ENCODE measurements around the gene CACNA1G. TPM values are rescaled to one million over a fixed set of nuclear protein-coding genes. Genes with fewer than 3 reads are reported as not detected.
A peak's percentile ranks its signal among the peaks of the same experiment; 100 is the strongest.

Gene CACNA1G
- total RNA-seq, 1 donor from 2014 or later = not detected

DNA sequence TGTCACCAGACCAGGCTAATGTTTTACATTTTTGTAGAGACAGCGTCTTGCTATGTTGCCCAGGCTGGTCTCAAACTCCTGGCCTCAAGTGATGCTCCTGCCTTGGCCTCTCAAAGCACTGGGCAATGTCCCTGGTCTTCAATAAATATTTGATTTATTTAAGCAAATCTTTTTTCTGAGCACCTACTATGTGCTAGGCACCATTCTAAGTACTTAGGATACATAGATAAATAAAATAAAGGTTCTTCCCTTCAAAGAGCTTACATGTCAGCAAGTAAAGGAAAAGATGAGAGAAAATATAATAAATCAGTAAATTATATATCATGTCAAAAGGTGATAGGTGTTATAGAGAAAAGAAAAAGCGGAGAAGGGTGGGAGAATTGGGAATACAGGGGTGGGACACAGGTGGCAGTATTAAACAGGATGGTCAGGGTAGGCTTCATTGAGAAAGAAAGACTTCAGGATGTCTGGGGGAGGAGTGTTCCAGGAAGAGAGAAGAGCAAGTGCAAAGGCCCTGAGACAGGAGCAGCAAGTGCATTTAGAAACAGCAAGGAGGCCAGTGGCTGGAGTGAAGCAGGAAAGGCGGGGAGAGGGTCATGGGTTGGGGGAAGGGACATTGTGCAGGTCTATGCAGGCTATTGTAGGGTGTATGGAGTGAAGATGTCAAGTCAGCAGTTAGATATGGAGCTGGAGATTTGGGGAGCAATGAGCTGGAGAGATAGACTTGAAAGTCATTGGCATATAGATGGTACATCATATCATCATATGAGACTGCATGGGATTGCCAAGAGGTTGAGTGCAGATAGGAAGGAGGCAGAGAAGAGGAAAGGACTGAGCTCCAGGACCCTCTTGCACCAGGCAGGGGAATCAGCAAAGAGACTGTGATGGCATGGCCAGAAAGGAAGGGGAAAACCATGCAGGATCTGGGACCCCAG lies 85.5 kb downstream of the CACNA1G start:
- no peak for DNase-seq (ENCODE audit: low read depth, low spot score)

DNA sequence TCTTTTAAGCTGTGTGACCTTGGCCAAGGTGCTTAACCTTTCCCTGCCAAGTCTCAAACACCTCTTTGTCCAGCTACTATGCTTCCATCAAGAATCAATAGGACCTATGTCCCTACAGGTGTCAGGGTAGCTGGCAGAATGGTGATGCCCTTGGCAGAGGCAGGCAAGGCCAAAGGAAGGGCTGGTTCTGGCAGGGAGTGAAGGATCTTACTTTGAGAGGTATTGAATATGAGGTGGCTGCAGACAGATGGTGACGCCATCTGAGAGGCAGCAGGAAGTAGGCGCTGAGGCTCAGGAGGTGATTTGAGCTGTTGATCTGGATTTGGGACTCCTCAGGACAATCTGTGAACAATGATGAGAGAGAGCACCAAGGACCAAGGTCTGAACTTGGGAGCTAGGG lies 86.7 kb downstream of the CACNA1G start:
- no peak for DNase-seq (ENCODE audit: low read depth, low spot score)

DNA sequence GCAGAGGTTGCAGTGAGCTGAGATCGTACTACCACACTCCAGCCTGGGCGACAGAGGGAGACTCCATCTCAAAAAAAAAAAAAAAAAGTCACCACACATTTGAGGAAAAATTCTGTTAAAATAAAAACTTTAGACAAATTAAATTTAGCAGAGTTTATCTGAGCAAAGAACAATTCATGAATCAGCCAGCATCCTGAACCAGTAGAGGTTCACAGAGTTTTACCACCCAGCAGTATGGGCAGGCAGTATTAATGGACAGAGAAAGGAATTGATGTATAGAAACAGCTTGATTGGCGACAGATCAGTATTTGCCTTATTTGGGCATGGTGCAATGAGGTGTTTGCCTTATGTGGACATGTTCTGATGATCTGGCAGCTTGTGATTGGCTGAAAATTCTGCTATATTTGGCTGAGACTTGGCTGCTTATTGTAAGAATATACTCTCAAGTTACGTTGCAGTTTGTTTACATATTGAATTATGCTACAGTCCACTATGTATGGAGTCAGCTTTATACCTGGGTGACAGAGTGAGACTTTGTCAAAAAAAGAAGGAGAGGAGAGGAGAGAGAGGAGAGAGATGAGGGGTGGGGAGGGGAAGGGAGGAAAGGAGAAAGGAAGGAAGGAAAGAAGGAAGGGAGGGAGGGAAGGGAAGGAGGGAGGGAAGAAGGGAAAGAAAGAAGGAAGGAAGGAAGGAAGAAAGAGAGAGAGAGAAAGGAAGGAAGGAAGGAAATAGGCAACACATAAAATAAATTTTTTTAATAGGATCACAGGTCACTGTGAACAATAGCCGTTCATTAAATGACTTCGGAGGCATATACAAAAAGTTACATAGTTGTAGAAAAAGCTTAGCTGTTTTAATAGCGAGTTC lies 88.8 kb downstream of the CACNA1G start:
- no peak for DNase-seq (ENCODE audit: low read depth, low spot score)

DNA sequence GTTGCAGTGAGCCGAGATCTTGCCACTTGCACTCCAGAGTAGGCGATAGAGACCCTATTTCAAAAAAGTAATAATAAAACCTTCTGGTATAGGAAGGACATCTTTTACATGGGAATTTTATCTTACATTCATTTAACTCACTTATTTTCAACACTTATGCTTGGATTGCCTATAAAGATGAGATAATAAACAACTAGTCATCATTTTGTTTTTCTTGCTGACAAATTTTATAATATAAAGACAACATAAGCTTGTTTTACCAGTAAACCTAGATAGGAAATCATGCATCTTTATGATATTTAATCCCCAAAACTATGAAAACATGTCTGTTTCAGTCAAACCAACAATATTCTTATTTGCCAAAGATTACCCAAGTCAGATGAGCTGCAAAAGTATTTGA lies 91.1 kb downstream of the CACNA1G start:
- no peak for DNase-seq (ENCODE audit: low read depth, low spot score)

DNA sequence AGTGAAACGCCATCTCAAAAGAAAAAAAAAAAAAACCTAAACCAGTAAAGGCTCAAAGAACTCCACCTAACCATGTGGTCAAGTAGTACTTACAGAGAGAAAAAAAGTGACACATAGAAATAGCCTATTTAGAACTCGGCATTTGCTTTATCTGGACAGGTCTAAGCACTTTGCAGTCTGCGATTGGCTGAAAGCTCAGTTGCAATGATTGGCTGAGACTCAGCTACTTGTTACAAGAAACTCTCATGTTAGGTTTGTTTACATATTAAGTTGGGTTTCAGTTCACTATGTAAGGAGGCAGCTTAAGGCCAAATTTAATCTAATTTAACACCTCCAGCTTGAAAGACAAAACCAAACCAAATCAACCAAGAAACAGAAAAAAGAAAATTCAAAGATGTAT lies 93.2 kb downstream of the CACNA1G start:
- DNase-seq (ENCODE audit: low read depth, low spot score) = no peak

DNA sequence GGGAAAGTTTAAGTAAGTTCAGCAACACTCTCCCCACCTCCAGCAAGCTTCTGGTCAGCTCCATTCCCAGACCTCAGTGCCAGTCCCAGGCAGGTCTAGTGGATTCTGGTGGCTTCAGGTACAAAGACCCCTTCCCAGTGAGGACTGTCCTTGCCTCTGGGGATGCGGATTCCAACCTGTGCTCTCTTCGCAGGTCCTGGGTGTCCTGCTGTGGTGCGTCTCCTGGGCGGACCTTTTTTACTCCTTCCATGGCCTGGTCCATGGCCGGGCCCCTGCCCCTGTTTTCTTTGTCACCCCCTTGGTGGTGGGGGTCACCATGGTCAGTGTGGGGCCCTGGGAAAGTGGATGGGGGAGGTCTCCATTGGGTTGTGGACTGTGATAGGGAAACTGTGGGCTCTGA lies 96.0 kb downstream of the CACNA1G start:
- no peak for DNase-seq (ENCODE audit: low read depth, low spot score)

DNA sequence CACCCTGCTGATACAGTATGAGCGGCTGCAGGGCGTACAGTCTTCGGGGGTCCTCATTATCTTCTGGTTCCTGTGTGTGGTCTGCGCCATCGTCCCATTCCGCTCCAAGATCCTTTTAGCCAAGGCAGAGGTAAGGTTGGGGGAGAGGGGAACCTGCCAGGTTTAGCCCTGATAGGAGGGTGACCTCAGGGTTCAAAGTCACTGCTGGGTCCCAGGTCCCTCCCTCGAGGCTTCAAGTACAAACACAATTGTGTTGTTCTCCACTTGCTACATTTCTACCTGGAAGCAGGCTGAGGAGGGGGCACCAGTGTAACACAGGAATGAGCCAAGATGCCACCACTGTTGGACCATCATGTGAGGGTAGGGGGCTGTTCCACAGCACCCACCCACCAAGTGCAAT lies 96.5 kb downstream of the CACNA1G start:
- no peak for DNase-seq (ENCODE audit: low read depth, low spot score)

DNA sequence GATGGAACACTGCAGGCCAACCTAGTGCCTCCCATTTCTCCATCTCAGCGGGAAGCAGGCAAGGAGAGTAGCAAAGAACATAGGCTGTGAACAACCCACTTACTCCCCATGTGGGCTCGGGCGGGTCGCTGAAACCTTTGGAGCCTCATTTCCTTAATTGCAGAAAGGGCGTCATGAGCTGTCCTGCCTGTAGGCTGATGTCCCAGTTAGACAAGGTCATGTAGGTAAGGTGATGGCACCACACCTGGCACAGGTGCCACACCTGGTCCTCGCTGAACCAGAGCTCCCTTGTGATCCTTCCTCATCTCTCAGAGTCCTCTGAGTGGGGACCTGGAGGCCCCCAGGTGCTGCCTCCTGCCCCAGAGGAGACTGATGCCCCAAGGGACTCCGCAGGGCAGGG lies 97.1 kb downstream of the CACNA1G start:
- no peak for DNase-seq (ENCODE audit: low read depth, low spot score)

DNA sequence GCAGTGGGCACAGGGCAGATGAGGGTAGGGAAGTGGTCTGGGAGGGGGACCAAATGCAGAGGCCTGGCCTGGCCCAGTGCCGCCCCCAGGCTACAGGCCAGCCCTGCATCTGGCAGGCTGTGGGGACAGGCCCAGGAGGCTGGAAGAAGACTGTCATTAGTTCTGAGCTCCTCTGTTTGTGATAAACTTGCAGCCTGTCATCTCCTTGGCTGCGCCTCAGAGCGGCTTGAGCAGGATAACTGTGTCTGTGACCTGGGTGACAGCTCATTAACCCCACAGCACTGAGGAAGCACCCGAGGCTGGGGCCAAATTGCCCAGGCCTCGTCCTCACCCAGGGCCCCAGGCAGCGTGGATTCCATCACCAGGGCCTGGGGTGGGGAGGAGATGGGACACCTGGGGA lies 98.1 kb downstream of the CACNA1G start:
- DNase-seq (ENCODE audit: low read depth, low spot score) = no peak

DNA sequence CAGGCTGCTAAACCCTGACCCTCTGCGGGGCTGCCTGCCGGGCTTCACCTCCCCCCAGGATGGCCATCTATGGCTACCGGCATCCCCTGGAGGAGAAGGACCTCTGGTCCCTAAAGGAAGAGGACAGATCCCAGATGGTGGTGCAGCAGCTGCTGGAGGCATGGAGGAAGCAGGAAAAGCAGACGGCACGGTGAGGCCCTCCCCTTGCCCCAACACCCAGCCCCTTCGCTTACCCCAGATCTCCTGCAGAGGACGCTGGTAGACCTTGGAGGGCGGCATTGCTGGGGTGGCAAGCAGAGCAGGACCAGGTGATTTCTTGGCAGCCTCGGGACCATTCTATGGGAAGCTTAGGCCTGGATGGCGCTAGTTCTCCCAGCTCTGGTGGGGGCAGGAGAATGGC lies 98.7 kb downstream of the CACNA1G start:
- no peak for DNase-seq (ENCODE audit: low read depth, low spot score)

DNA sequence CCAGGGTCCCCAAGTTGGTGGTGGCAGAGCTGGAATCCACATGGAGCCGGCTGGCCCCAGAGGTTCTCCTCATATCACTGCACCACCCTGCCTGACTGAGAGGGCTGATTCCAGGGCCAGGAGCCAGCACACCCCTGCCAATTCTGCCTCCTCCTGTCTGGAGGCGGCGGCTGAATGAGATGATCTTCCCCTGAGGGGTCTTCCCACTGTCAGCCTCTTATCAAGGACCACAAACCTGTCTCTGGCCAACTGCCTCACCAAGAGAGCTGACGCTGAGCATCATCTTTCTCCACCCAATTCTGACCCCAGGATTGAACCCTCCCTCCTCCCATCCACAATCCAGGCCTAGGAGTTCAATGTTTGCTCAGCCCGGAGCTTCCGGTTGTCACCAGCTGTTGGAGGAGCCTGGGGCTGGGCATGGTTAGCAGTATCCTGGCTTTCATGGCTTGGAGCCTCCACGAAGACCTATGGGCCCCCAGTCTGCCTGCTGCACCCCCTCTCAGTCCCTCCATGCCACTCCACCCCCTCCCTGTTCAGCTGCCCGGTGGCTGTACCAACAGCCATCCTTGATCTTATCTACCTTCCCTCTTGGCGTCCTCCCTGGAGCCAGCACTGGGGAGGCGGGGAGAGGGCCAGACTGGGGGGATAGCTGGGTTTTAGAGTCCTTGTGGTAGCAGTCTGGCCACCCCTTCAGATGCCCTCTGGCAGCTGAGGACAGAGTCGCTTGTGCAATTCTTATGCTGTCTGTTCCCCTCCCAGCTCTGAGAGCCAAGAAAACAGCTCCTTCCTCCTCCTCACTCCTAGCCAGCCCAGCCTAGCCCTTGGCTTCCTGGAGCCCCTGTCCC lies 99.7 kb downstream of the CACNA1G start:
- no peak for DNase-seq (ENCODE audit: low read depth, low spot score)

DNA sequence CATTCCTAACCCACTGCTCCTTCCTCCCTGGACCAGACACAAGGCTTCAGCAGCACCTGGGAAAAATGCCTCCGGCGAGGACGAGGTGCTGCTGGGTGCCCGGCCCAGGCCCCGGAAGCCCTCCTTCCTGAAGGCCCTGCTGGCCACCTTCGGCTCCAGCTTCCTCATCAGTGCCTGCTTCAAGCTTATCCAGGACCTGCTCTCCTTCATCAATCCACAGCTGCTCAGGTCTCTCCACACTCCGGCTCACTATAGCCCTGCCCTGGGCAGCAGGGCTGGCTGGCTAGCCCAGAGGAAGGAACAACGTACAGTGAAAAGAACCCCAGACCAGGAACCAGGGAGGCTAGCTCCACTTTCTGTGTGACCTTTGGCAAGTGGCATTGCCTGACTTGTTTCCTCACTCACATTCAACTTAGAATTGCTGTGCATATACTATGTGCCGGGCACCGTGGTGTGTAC lies 100.4 kb downstream of the CACNA1G start:
- no peak for DNase-seq (ENCODE audit: low read depth, low spot score)

DNA sequence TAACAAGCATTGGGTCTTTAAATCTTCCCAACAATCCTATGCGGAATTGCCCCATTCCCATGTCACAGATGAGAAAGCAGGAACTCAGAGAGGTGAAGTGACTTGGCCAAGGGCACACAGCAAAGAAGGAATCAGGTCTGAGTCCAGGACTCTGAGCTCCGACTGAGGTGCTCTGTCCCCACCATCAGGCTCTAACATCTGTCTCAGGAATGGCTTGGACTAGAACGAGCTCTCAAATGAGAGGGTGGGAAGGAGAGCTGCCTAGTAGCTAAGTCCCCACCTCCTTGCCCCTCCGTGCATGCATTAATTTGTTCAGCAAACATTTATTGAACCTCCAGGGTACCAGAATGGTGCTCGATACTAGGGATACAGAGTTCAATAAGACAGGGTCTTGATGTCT lies 100.8 kb downstream of the CACNA1G start:
- no peak for DNase-seq (ENCODE audit: low read depth, low spot score)

DNA sequence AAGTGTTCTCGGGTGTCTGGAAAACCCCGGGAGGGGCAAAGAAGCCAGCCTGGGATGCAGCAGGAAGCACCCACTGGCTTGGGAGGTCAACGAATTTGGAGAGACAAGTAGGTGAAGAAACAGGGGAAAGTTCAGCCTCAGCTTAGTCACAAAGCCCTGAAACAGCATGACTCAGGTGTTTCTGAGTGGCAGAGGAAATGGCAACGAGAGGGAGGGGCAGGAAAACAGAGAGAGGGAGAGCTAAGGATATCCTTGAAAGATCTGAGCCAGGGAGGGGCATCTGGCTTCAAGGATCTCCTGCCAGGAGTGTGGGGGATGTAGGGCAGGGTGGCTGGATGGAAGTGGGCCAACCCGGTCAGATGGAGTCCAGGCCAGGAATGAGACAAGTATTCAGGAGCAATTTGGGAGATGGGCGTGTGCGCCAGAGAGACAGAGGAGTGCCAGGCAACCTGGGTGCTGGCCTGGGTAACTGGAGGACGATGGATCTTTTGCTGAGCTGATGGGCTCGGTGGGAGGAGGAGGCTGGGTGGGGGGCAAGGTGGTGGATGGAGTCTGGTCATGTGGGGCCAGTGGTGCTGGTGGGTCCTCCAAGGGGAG lies 101.4 kb downstream of the CACNA1G start:
- DNase-seq (ENCODE audit: low read depth, low spot score) = peak; percentile 55

DNA sequence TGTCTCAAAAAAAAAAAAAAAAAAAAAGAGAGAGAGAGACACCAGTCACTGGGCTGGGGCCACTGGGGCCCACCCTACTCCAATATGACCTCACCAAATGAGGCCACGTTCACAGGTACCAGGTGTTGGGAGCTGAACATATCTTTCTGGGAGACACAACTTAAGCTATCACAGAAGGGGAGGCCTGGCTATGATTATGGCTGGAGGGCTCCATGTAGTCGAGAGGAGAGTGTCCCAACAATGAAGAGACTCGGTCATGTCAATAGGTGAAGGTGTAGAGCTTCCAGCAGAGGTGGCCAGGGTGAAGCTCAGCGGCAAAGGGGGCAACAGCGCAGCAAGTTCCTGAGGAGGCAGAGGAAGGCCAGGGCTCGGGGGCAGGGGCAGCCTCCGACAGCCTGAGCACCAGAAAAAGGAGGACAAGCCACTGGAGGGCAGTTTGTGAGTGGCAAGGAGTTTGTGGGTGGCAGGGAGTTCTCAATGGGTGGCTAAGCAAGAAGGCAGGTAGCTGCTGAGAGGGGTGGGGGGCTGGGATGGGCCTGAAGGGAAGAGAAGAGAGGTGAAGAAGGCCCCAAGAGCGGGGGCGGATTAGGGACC lies 102.2 kb downstream of the CACNA1G start:
- DNase-seq (ENCODE audit: low read depth, low spot score) = no peak

DNA sequence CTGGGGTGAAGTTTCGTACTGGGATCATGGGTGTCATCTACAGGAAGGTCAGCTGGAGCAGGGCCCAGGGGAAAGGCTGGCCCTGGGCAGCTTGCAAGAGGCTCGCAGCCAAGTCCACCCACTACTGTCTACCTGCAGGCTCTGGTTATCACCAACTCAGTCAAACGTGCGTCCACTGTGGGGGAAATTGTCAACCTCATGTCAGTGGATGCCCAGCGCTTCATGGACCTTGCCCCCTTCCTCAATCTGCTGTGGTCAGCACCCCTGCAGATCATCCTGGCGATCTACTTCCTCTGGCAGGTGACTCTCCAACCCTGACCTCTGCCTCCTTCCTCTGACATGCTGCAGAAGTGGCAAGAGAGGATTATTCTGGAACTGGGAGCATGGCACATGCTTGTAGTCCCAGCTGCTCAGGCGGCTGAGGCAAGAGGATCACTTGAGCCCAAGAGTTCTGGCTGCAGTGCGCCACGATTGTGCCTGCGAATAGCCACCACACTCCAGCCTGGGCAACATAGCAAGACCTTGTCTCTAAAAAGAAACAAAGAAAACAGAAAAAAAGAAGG lies 103.4 kb downstream of the CACNA1G start:
- DNase-seq (ENCODE audit: low read depth, low spot score) = no peak

DNA sequence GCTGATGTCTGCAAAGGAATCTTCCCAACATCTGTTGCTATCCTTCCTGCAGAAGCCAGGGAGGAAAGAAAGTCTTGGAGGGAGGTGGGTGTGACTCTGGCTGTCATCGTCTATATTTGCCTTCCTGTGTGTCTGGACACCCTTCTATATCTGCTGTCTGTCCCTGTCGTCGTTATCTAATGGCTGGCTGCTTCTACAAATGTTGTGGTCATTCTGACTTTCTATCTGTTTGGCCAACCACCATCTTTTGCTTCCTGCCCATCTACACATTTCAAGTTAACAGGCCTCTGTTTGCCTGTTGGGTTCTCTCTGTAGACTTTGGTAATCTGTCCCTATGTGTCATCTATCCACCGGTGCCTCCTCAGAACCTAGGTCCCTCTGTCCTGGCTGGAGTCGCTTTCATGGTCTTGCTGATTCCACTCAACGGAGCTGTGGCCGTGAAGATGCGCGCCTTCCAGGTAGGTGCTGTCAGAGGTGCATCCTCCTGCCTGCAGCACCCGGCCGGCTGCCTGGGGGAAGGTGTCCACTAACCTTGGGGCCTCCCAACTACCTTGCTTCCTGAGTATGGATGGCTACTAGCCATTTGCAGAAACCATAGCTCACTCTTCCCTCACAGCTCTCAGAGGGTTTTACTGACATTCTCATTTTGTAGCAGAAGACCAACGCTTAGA lies 104.4 kb downstream of the CACNA1G start:
- DNase-seq (ENCODE audit: low read depth, low spot score) = no peak

DNA sequence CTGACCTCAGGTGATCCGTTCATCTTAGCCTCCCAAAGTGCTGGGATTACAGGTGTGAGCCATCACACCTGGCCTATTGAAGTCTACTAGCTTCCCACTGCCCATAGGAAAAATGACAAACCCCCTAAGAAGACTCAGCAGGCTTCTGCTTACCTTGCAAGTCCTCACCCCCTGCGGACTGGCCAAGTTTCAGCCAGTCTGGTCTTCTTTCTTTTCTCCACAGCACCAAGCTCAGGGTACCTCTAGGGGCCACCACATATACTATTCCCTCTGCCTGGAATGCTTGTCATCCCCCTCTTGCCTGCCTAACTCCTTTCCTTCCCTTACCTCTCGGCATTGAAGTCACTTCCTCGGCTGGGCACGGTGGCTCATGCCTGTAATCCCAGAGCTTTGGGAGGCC lies 105.3 kb downstream of the CACNA1G start:
- DNase-seq (ENCODE audit: low read depth, low spot score) = no peak

DNA sequence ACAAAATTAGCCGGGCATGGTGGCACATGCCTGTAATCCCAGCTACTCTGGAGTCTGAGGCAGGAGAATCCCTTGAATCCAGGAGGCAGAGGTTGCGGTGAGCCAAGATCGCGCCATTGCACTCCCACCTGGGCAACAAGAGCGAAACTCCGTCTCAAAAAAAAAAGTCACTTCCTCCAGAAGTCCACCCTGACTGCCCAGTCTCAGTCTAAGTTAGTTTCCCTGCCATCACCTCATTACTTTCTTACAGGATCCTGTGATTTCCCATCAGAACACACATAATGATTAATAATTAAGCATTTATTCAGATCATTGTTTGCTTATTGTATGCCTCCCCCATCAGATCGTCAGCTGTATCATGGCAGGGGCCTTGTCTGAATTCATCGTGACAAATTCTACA lies 105.8 kb downstream of the CACNA1G start:
- no peak for DNase-seq (ENCODE audit: low read depth, low spot score)
